ENCODE measurements around the gene LRRC23.
A peak's percentile ranks its signal among the peaks of the same experiment; 100 is the strongest.
"Not testable (repeated sequence)": the region's sequence is repeated elsewhere in the genome, so short reads cannot be mapped to it uniquely, and the experiment has no call there.

Gene LRRC23

GRCh38 chr12:6861391-6861790 is 43.2 kb upstream of the LRRC23 start:
- Histone ChIP-seq H3K27me3 (no peaks in the 10 kb centered on the region), H3K36me3 (peaks cover 78 to 98% (median 78%) of the 10 kb centered on the region in 3 donors), H3K27ac (no peak overlapping the region), H3K4me3 (no peak overlapping the region), H3K4me1 (peaks cover 0 to 5% (median 2%) of the 10 kb centered on the region in 4 donors), H3K9me3 (no peaks in the 10 kb centered on the region)
- no peak for DNase-seq
- no peak for TF ChIP-seq CTCF (IDR thresholded peaks at IDR 0.05)
- intact Hi-C loops (cut with DNase I; ENCODE audit: low total_unique reads) = no loop called here

- TF ChIP-seq CTCF (IDR thresholded peaks at IDR 0.05) = no peak
- no peak overlapping the region for H3K4me3 ChIP-seq
- no peak overlapping the region for H3K27ac ChIP-seq
- peaks cover 62 to 81% (median 62%) of the 10 kb centered on the region in 3 donors for H3K36me3 ChIP-seq
- peaks cover 0 to 12% (median 8%) of the 10 kb centered on the region in 4 donors for H3K4me1 ChIP-seq
- no peaks in the 10 kb centered on the region for H3K9me3 ChIP-seq
- DNase-seq = no peak
- no peaks in the 10 kb centered on the region for H3K27me3 ChIP-seq
- intact Hi-C loops (cut with DNase I; ENCODE audit: low total_unique reads) = no loop called here
Observed at GRCh38 chr12:6863033-6863432, 41.6 kb upstream of the LRRC23 start.

GRCh38 chr12:6863586-6864321 is 40.9 kb upstream of the LRRC23 start:
- intact Hi-C loops (cut with DNase I; ENCODE audit: low total_unique reads) = no loop called here
- DNase-seq = no peak
- Histone ChIP-seq H3K4me3 (no peak overlapping the region), H3K27me3 (no peaks in the 10 kb centered on the region), H3K4me1 (peaks cover 0 to 17% (median 14%) of the 10 kb centered on the region in 4 donors), H3K9me3 (no peaks in the 10 kb centered on the region), H3K27ac (no peak overlapping the region), H3K36me3 (peaks cover 55 to 74% (median 55%) of the 10 kb centered on the region in 3 donors)
- no peak for TF ChIP-seq CTCF (IDR thresholded peaks at IDR 0.05)

GRCh38 chr12:6865307-6865706 is 39.3 kb upstream of the LRRC23 start:
- not testable (repeated sequence) for H3K27me3 ChIP-seq, H3K4me3 ChIP-seq, H3K9me3 ChIP-seq, DNase-seq
- Histone ChIP-seq H3K27ac (peak overlapping the region in 1 of 2 donors; percentile 100), H3K4me1 (peaks cover 0 to 33% (median 29%) of the 10 kb centered on the region in 4 donors), H3K36me3 (peaks cover 47 to 68% (median 48%) of the 10 kb centered on the region in 3 donors)
- intact Hi-C loops (cut with DNase I; ENCODE audit: low total_unique reads) = loop anchor here (5.0 kb wide), 2 partner anchors 77 to 102 kb away; partner anchors contain the start of genes C12orf57 and RNU7-1

- peak in 1 of 2 donors; percentile 75 for DNase-seq
- peak overlapping the region; percentile 94 to 100 for H3K4me3 ChIP-seq
- peak overlapping the region; percentile 99 to 100 for H3K27ac ChIP-seq
- H3K9me3 ChIP-seq = no peaks in the 10 kb centered on the region
- H3K27me3 ChIP-seq = no peaks in the 10 kb centered on the region
- peaks cover 38 to 68% (median 48%) of the 10 kb centered on the region in 3 donors for H3K36me3 ChIP-seq
- TF ChIP-seq CTCF (IDR thresholded peaks at IDR 0.05) = no peak
- peaks cover 0 to 42% (median 35%) of the 10 kb centered on the region in 4 donors for H3K4me1 ChIP-seq
- intact Hi-C loops (cut with DNase I; ENCODE audit: low total_unique reads) = loop anchor here (5.0 kb wide), 2 partner anchors 76 to 101 kb away; partner anchors contain the start of genes C12orf57 and RNU7-1
Observed at GRCh38 chr12:6866163-6866919, 38.3 kb upstream of the LRRC23 start.

Measured in tibial artery (tissue), 4 donors.